ENCODE data around the gene SRRM2. TPM values are rescaled to one million over a fixed set of nuclear protein-coding genes. Genes with fewer than 3 reads are reported as not detected.

The SRRM2 gene
- total RNA-seq, 6 experiments from 2014 or later = 111 to 419 (median 289) TPM

GRCh38 chr16:2745961-2746360 lies 6.5 kb upstream of the SRRM2 start:
- ATAC-seq = no peak
- intact Hi-C loops (cut with DNase I) = no loop called here
- 62% methylated on average over 2 of the region's 9 CpGs for WGBS (ENCODE audit: insufficient coverage, low coverage, low lambda C conversion rate, missing lambda C conversion rate)
- H3K4me3 ChIP-seq = no peak overlapping the region
- H3K27me3 ChIP-seq = no peaks in the 10 kb centered on the region
- TF ChIP-seq CTCF (IDR thresholded peaks at IDR 0.05) (no peak), POLR2A (IDR thresholded peaks at IDR 0.05) (no peak)
- no peaks in the 10 kb centered on the region for H3K9me3 ChIP-seq
- no peaks in the 10 kb centered on the region for H3K36me3 ChIP-seq
- H3K27ac ChIP-seq = no peak overlapping the region
- peak in 1 of 3 donors; percentile 44 for DNase-seq
- no peaks in the 10 kb centered on the region for H3K4me1 ChIP-seq

GRCh38 chr16:2748757-2749455 lies 3.5 kb upstream of the SRRM2 start:
- peaks cover 0 to 8% (median 6%) of the 10 kb centered on the region in 4 donors for H3K4me1 ChIP-seq
- H3K36me3 ChIP-seq = no peaks in the 10 kb centered on the region
- ATAC-seq (no peak), DNase-seq (peak in 1 of 3 donors; percentile 17)
- H3K27ac ChIP-seq = no peak overlapping the region
- H3K9me3 ChIP-seq = no peaks in the 10 kb centered on the region
- WGBS (ENCODE audit: insufficient coverage, low coverage, low lambda C conversion rate, missing lambda C conversion rate) = no CpG with 5 or more reads among the region's 7 CpGs
- TF ChIP-seq CTCF (IDR thresholded peaks at IDR 0.05) (no peak), POLR2A (IDR thresholded peaks at IDR 0.05) (no peak)
- no peak overlapping the region for H3K4me3 ChIP-seq
- H3K27me3 ChIP-seq = no peaks in the 10 kb centered on the region
- intact Hi-C loops (cut with DNase I) = no loop called here

- peak in 1 of 3 donors; percentile 30 for DNase-seq
- no peak overlapping the region for H3K27ac ChIP-seq
- no peak for TF ChIP-seq POLR2A (IDR thresholded peaks at IDR 0.05)
- TF ChIP-seq CTCF (IDR thresholded peaks at IDR 0.05) = no peak
- H3K4me1 ChIP-seq = peaks cover 0 to 13% (median 6%) of the 10 kb centered on the region in 4 donors
- intact Hi-C loops (cut with DNase I) = no loop called here
- H3K4me3 ChIP-seq = no peak overlapping the region
- WGBS (ENCODE audit: insufficient coverage, low coverage, low lambda C conversion rate, missing lambda C conversion rate) = 96% methylated on average over 3 of the region's 5 CpGs
- no peaks in the 10 kb centered on the region for H3K36me3 ChIP-seq
- H3K9me3 ChIP-seq = no peaks in the 10 kb centered on the region
- H3K27me3 ChIP-seq = no peaks in the 10 kb centered on the region
- no peak for ATAC-seq
Observed at GRCh38 chr16:2749476-2749875, 3.0 kb upstream of the SRRM2 start.

GRCh38 chr16:2749936-2750335 lies 2.5 kb upstream of the SRRM2 start:
- Histone ChIP-seq H3K9me3 (no peaks in the 10 kb centered on the region), H3K36me3 (no peaks in the 10 kb centered on the region), H3K4me3 (no peak overlapping the region), H3K4me1 (peaks cover 0 to 17% (median 8%) of the 10 kb centered on the region in 4 donors), H3K27ac (no peak overlapping the region), H3K27me3 (no peaks in the 10 kb centered on the region)
- DNase-seq = peak in 1 of 3 donors; percentile 37
- intact Hi-C loops (cut with DNase I) = no loop called here
- ATAC-seq = no peak
- no peak for TF ChIP-seq CTCF (IDR thresholded peaks at IDR 0.05)
- TF ChIP-seq POLR2A (IDR thresholded peaks at IDR 0.05) = no peak
- WGBS (ENCODE audit: insufficient coverage, low coverage, low lambda C conversion rate, missing lambda C conversion rate) = 58% methylated on average over 1 of the region's 6 CpGs
